GM12878 (cell line): ENCODE results near the gene DICER1. TPM values are rescaled to one million over a fixed set of nuclear protein-coding genes. Genes with fewer than 3 reads are reported as not detected.

Experiments used
- ATAC-seq: fragments of 200-7000 bp; cut with Tn5 transposase; 3 replicates; pipeline ENCODE4 v1.9.1; 2020; ENCODE audit warnings: mild to moderate bottlenecking, moderate library complexity
- BruUV-seq: library from RNA; stranded (reverse); fragments of 400-500 nt; replicated peaks from 2 replicates; lab custom pipeline; 2021; lab: Mats Ljungman, UMichigan
- CTCF ChIA-PET: fragments of 300-600 bp; sonication (Branson Sonifier 250); formaldehyde crosslinking; extraction: SDS; loops from one replicate; lab custom pipeline; 2021; ENCODE audit warnings: inconsistent platforms; lab: Yijun Ruan, JAX
- POLR2A ChIA-PET: fragments of 350-600 bp; formaldehyde crosslinking; extraction: SDS; loops from one replicate; lab custom pipeline; 2021; ENCODE audit warnings: inconsistent platforms; lab: Charles Lee
- RAD21 ChIA-PET: fragments of 300-600 bp; sonication (Branson Sonifier 250); formaldehyde crosslinking; loops from one replicate; lab custom pipeline; 2023; ENCODE audit warnings: antibody characterized with exemption; ENCODE audit not compliant: unreplicated experiment; lab: Charles Lee
- SMC1A ChIA-PET: fragments of 300-600 bp; sonication (Branson Sonifier 250); formaldehyde crosslinking; loops from one replicate; lab custom pipeline; 2023; ENCODE audit not compliant: unreplicated experiment, uncharacterized antibody; lab: Charles Lee
- DNase-seq: peaks from one replicate; pipeline ENCODE4 v3.0.0-alpha.2; 2011; ENCODE audit warnings: low read depth, low spot score
- FAIRE-seq: peaks from 3 replicates; lab custom pipeline; 2011; peaks lifted over from hg19 to GRCh38; lab: Jason Lieb, UNC
- H2AFZ ChIP-seq: 2 replicates; pipeline ENCODE4 v1.6.0; 2011; ENCODE audit warnings: low read depth, low read length, control low read depth; ENCODE audit not compliant: control insufficient read depth
- H3K27ac ChIP-seq: 2 replicates; pipeline ENCODE4 v1.5.1; 2011; ENCODE audit warnings: control low read depth; ENCODE audit not compliant: control insufficient read depth, insufficient read depth
- H3K27me3 ChIP-seq, 2 experiments: replicated peaks in 1 of 2; 2 replicates each; pipeline versions ENCODE4 v1.6.0 to v1.6.1; 2011; ENCODE audit warnings: low read length in 1 of 2; ENCODE audit not compliant: control insufficient read depth in 2 of 2, insufficient read depth in 2 of 2
- H3K36me3 ChIP-seq, 2 experiments: 2 replicates each; pipeline ENCODE4 v1.5.1; 2011; ENCODE audit warnings: low read length in 1 of 2; ENCODE audit not compliant: control insufficient read depth in 2 of 2, insufficient read depth in 2 of 2
- H3K4me1 ChIP-seq: 2 replicates; pipeline ENCODE4 v1.6.1; 2011; ENCODE audit warnings: mild to moderate bottlenecking, low read length, moderate library complexity, mixed read lengths; ENCODE audit not compliant: control insufficient read depth, insufficient read depth
- H3K4me2 ChIP-seq: 2 replicates; pipeline ENCODE4 v1.6.0; 2011; ENCODE audit warnings: control low read depth; ENCODE audit not compliant: control insufficient read depth, insufficient read depth
- H3K4me3 ChIP-seq: fragments of 200-600 bp; sonication (generic); 2 replicates; pipeline ENCODE4 v1.5.1; 2016
- H3K79me2 ChIP-seq: 2 replicates; pipeline ENCODE4 v1.6.0; 2011; ENCODE audit warnings: low read length; ENCODE audit not compliant: control insufficient read depth, insufficient read depth
- H3K9ac ChIP-seq: 2 replicates; pipeline ENCODE4 v1.8.0; 2011; ENCODE audit warnings: low read length, control low read depth, mixed read lengths; ENCODE audit not compliant: control insufficient read depth, insufficient read depth
- H3K9me3 ChIP-seq: replicated peaks from 3 replicates; pipeline ENCODE4 v1.5.1; 2011; ENCODE audit warnings: mild to moderate bottlenecking, low read length; ENCODE audit not compliant: control insufficient read depth, insufficient read depth
- H4K20me1 ChIP-seq: 2 replicates; pipeline ENCODE4 v1.6.0; 2011; ENCODE audit not compliant: control insufficient read depth, insufficient read depth
- BCL3 ChIP-seq: IDR thresholded peaks from 2 replicates; pipeline ENCODE4 v1.6.1; 2011; ENCODE audit warnings: borderline replicate concordance, low read depth, mild to moderate bottlenecking, moderate library complexity, low read length; ENCODE audit not compliant: insufficient read depth, poor library complexity, severe bottlenecking
- CHD1 ChIP-seq: IDR thresholded peaks from 2 replicates; pipeline ENCODE4 v1.6.1; 2012; ENCODE audit warnings: low read depth, low read length, improper control_type of control experiment
- DPF2 ChIP-seq: fragments of 450-650 bp; IDR thresholded peaks from 2 replicates; pipeline ENCODE4 v1.6.1; 2017; ENCODE audit warnings: mild to moderate bottlenecking
- ESRRA ChIP-seq: IDR thresholded peaks from 2 replicates; pipeline ENCODE4 v1.6.1; 2012; ENCODE audit warnings: mild to moderate bottlenecking, low read length, improper control_type of control experiment
- IRF3 ChIP-seq: fragments of 450-650 bp; IDR thresholded peaks from 2 replicates; pipeline ENCODE4 v1.6.1; 2014; ENCODE audit warnings: mild to moderate bottlenecking
- MYC ChIP-seq: IDR thresholded peaks from 2 replicates; pipeline ENCODE4 v1.6.1; 2011; ENCODE audit warnings: mild to moderate bottlenecking, low read length, moderate library complexity, inconsistent platforms; ENCODE audit not compliant: insufficient read depth, insufficient replicate concordance, insufficient read length, severe bottlenecking
- NBN ChIP-seq: fragments of 450-650 bp; IDR thresholded peaks from 2 replicates; pipeline ENCODE4 v1.6.1; 2016
- NFIC ChIP-seq: IDR thresholded peaks from 2 replicates; pipeline ENCODE4 v1.6.1; 2012; ENCODE audit warnings: low read depth, mild to moderate bottlenecking, inconsistent platforms, low read length, moderate library complexity
- NFXL1 ChIP-seq: fragments of 450-650 bp; IDR thresholded peaks from 2 replicates; pipeline ENCODE4 v1.6.1; 2017; ENCODE audit warnings: antibody characterized with exemption, mild to moderate bottlenecking, borderline replicate concordance
- NKRF ChIP-seq: fragments of 450-650 bp; conservative IDR thresholded peaks from 2 replicates; pipeline ENCODE4 v1.6.1; 2017; ENCODE audit warnings: mild to moderate bottlenecking, moderate library complexity
- PML ChIP-seq: IDR thresholded peaks from 2 replicates; pipeline ENCODE4 v1.6.1; 2012; ENCODE audit warnings: low read length, inconsistent platforms
- SPI1 ChIP-seq: IDR thresholded peaks from 2 replicates; pipeline ENCODE4 v1.6.1; 2011; ENCODE audit warnings: low read depth, mild to moderate bottlenecking, low read length, moderate library complexity, borderline replicate concordance; ENCODE audit not compliant: insufficient read depth
- SUPT20H ChIP-seq: IDR thresholded peaks from 2 replicates; pipeline ENCODE4 v1.6.1; 2011; ENCODE audit warnings: low read depth, mild to moderate bottlenecking, low read length, moderate library complexity, borderline replicate concordance; ENCODE audit not compliant: control insufficient read depth
- TCF3 ChIP-seq: IDR thresholded peaks from 2 replicates; pipeline ENCODE4 v1.6.1; 2012; ENCODE audit warnings: low read depth, mild to moderate bottlenecking, low read length, borderline replicate concordance; ENCODE audit not compliant: insufficient read depth
- ZNF622 ChIP-seq: fragments of 450-650 bp; IDR thresholded peaks from 2 replicates; pipeline ENCODE4 v1.6.1; 2017; ENCODE audit warnings: mild to moderate bottlenecking, inconsistent platforms
- WGBS: methylation state at CpG from one replicate; pipeline ENCODE4 v1.1.6; 2016; ENCODE audit warnings: low lambda C conversion rate; ENCODE audit not compliant: insufficient replicate concordance, insufficient coverage; ENCODE audit errors: missing lambda C conversion rate; 5-methylcytosine and 5-hydroxymethylcytosine counted together
- in situ Hi-C: fragments of 300-500 bp; cut with MboI; formaldehyde crosslinking; loops from 9 replicates; pipeline ENCODE4 v1.14.3; 2018; ENCODE audit warnings: mixed read lengths
- intact Hi-C: fragments of 100-400 bp; cut with micrococcal nuclease; formaldehyde crosslinking; loops from one replicate; pipeline ENCODE4 v1.14.2; 2022; ENCODE audit not compliant: unreplicated experiment
- polyA plus RNA-seq, 11 experiments: library from polyadenylated mRNA; depleted of rRNA in 4 of 11; unstranded in 6 of 11; stranded (reverse) in 5 of 11; fragments of >200 nt; fragmentation: Nextera tagmentation in 4 of 11; fragmentation: Illumina TruSeq in 1 of 11; extraction: Ambion mirVana in 4 of 11; extraction: Trizol in 1 of 11; gene quantifications; 1 replicate in 1 of 11; 2 replicates in 10 of 11; pipeline versions ENCODE4 v1.2.1 to v1.2.3, GENCODE V29; 2011 to 2016; ENCODE audit warnings: inconsistent platforms in 2 of 11, missing spikeins in 2 of 11, low read depth in 1 of 11
- total RNA-seq, 4 experiments: library from RNA; depleted of rRNA in 3 of 4; stranded (reverse); fragments of >200 nt in 3 of 4; fragmentation: Illumina TruSeq in 1 of 4; extraction: Trizol in 1 of 4; gene quantifications; 2 replicates each; pipeline versions ENCODE4 v1.2.1 to v1.2.3, GENCODE V29; 2013 to 2021

DICER1 gene
- total and polyA plus RNA-seq, 10 of the 15 experiments (the other 5 are each of a cell fraction or from before 2014, with no cell fraction given) = 6.8 to 70.8 (median 37.1) TPM

- ChIA-PET POLR2A (no interaction called here), SMC1A (no interaction called here), CTCF (no interaction called here), RAD21 (no interaction called here)
- no peak overlapping the region for H3K4me2 ChIP-seq
- 39% methylated on average over 8 of the region's 8 CpGs for WGBS
- H2AFZ ChIP-seq = no peak overlapping the region
- H3K36me3 ChIP-seq = no peaks in the 10 kb centered on the region
- H3K4me1 ChIP-seq = no peaks in the 10 kb centered on the region
- no peaks in the 10 kb centered on the region for H3K79me2 ChIP-seq
- no peaks in the 10 kb centered on the region; a peak in 1 of 4 replicates for H3K27me3 ChIP-seq
- no peaks in the 10 kb centered on the region for H3K9me3 ChIP-seq
- no peaks in the 10 kb centered on the region for H4K20me1 ChIP-seq
- no TSS peak for BruUV-seq
- DNase-seq (no peak), ATAC-seq (no peak), FAIRE-seq (no peak)
- H3K27ac ChIP-seq = no peak overlapping the region
- TF ChIP-seq SUPT20H (no peak), NKRF (no peak), NBN (no peak), TCF3 (no peak), ESRRA (no peak), BCL3 (no peak), IRF3 (no peak), SPI1 (no peak), DPF2 (no peak), NFIC (no peak), NFXL1 (no peak), MYC (no peak), CHD1 (no peak), ZNF622 (no peak), PML (no peak)
- in situ Hi-C loops = no loop called here
- H3K4me3 ChIP-seq = no peak overlapping the region
- intact Hi-C loops = no loop called here
- H3K9ac ChIP-seq = no peak overlapping the region
Measured at GRCh38 chr14:95057851-95058250, 99.5 kb downstream of the DICER1 start.
